PC-9 (cell line): ENCODE data around the gene DISC1. TPM values are rescaled to one million over a fixed set of nuclear protein-coding genes. Genes with fewer than 3 reads are reported as not detected.

Experiments used
- BruUV-seq: library from RNA; stranded (reverse); fragments of 400-500 nt; replicated peaks from 2 replicates; lab custom pipeline; 2021; lab: Mats Ljungman, UMichigan
- CTCF ChIA-PET: fragments of 300-600 bp; sonication (Branson Sonifier 250); formaldehyde crosslinking; loops from one replicate; lab custom pipeline; 2022; ENCODE audit warnings: antibody characterized with exemption; lab: Charles Lee
- POLR2A ChIA-PET: fragments of 300-600 bp; sonication (Branson Sonifier 250); formaldehyde crosslinking; loops from one replicate; lab custom pipeline; 2022; ENCODE audit warnings: antibody characterized with exemption; ENCODE audit not compliant: unreplicated experiment; lab: Charles Lee
- DNase-seq, 2 experiments: peaks; one replicate each; pipeline versions ENCODE4 v3.0.0 to v3.0.0-alpha.2; 2015 to 2022; ENCODE audit warnings: mixed read lengths in 1 of 2
- H2AFZ ChIP-seq: fragments of 200-600 bp; sonication (generic); 2 replicates; pipeline ENCODE4 v1.8.1; 2017; ENCODE audit warnings: antibody characterized with exemption
- H3F3A ChIP-seq: fragments of 200-600 bp; sonication (generic); 2 replicates; pipeline ENCODE4 v1.8.1; 2017; ENCODE audit warnings: antibody characterized with exemption, mild to moderate bottlenecking, low read depth; ENCODE audit not compliant: insufficient read depth
- H3K27ac ChIP-seq: fragments of 200-600 bp; sonication (generic); 2 replicates; pipeline ENCODE4 v1.6.1; 2016; ENCODE audit warnings: mixed run types
- H3K27me3 ChIP-seq: fragments of 200-600 bp; sonication (generic); 2 replicates; pipeline ENCODE4 v1.6.1; 2016; ENCODE audit warnings: low read depth, mixed run types; ENCODE audit not compliant: insufficient read depth
- H3K36me3 ChIP-seq: fragments of 200-600 bp; sonication (generic); 2 replicates; pipeline ENCODE4 v1.6.1; 2016; ENCODE audit warnings: low read depth, mixed run types
- H3K4me1 ChIP-seq: fragments of 200-600 bp; sonication (generic); replicated peaks from 2 replicates; pipeline ENCODE4 v1.6.1; 2016; ENCODE audit warnings: mixed run types; ENCODE audit not compliant: insufficient read depth
- H3K4me2 ChIP-seq: fragments of 200-600 bp; sonication (generic); 2 replicates; pipeline ENCODE4 v1.6.1; 2017; ENCODE audit warnings: mixed run types
- H3K4me3 ChIP-seq: fragments of 200-600 bp; sonication (generic); 2 replicates; pipeline ENCODE4 v1.6.1; 2016; ENCODE audit warnings: mixed run types
- H3K79me2 ChIP-seq: fragments of 200-600 bp; sonication (generic); 2 replicates; pipeline ENCODE4 v1.6.1; 2017; ENCODE audit warnings: low read depth, mixed run types
- H3K9me2 ChIP-seq: fragments of 200-600 bp; sonication (generic); 2 replicates; pipeline ENCODE4 v1.8.1; 2017; ENCODE audit warnings: mild to moderate bottlenecking; ENCODE audit not compliant: insufficient read depth
- H3K9me3 ChIP-seq: fragments of 200-600 bp; sonication (generic); 2 replicates; pipeline ENCODE4 v1.8.1; 2016; ENCODE audit warnings: low read depth; ENCODE audit not compliant: insufficient read depth
- H4K20me1 ChIP-seq: fragments of 200-600 bp; sonication (generic); 2 replicates; pipeline ENCODE4 v1.8.1; 2017; ENCODE audit not compliant: insufficient read depth
- EZH2 ChIP-seq: fragments of 200-600 bp; sonication (generic); IDR thresholded peaks from 2 replicates; pipeline ENCODE4 v1.8.0; 2017; ENCODE audit warnings: antibody characterized with exemption, low read depth
- intact Hi-C: fragments of 100-400 bp; cut with micrococcal nuclease; formaldehyde crosslinking; loops from one replicate; pipeline ENCODE4 v1.10.0; 2022; ENCODE audit not compliant: unreplicated experiment
- total RNA-seq: library from RNA; stranded (reverse); gene quantifications from 2 replicates; pipeline ENCODE4 v1.2.3, GENCODE V29; 2021
- TF ChIP-seq, protein P1 (sequence below): fragments of 200-600 bp; sonication (generic); conservative IDR thresholded peaks from 2 replicates; pipeline ENCODE4 v1.6.1; 2017; ENCODE audit warnings: mixed run types, antibody characterized with exemption, mild to moderate bottlenecking, moderate library complexity

The DISC1 gene
- total RNA-seq, 1 experiment from 2014 or later: 7.4 TPM

DNA sequence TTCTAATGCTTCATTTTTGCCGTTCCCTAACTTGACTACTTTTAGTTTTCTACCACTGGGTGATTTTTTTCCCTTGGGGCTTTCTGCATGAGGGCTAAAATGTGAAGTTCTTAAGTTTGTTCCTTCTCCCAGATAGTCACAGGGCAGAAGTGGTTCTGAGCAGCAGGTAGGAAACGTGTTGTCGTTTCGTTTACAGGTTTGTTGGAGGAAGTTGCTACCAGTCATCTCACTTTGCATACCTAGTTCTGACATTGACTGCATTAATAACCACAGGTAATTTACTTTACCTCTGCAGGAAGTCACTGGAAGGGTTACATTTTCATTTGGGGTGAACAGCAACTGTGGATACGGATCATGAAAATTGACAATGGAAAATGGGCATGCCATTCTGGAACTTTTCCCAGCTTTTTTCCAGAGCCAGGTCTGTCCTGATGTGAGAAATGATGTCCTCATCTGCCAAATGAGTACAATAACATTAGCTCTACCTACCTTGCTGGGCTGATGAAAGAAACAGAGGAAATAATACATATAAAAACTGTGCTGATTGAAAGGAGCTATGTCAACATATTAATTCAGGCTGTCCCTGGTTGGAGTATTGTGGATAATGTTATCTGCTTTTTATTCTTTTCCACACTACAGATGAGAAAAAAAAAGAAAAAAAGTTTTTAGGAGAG lies 94.2 kb downstream of the DISC1 start:
- no peak overlapping the region for H2AFZ ChIP-seq
- no peaks in the 10 kb centered on the region for H3K9me3 ChIP-seq
- ChIA-PET CTCF (no interaction called here), POLR2A (no interaction called here)
- no peaks in the 10 kb centered on the region for H3K9me2 ChIP-seq
- no TSS peak for BruUV-seq
- H3K27me3 ChIP-seq: no peaks in the 10 kb centered on the region
- H3K36me3 ChIP-seq: no peaks in the 10 kb centered on the region
- H3K4me2 ChIP-seq: no peak overlapping the region
- H3K79me2 ChIP-seq: no peaks in the 10 kb centered on the region
- intact Hi-C loops: no loop called here
- no peak for TF ChIP-seq EZH2
- TF ChIP-seq, protein P1, sequence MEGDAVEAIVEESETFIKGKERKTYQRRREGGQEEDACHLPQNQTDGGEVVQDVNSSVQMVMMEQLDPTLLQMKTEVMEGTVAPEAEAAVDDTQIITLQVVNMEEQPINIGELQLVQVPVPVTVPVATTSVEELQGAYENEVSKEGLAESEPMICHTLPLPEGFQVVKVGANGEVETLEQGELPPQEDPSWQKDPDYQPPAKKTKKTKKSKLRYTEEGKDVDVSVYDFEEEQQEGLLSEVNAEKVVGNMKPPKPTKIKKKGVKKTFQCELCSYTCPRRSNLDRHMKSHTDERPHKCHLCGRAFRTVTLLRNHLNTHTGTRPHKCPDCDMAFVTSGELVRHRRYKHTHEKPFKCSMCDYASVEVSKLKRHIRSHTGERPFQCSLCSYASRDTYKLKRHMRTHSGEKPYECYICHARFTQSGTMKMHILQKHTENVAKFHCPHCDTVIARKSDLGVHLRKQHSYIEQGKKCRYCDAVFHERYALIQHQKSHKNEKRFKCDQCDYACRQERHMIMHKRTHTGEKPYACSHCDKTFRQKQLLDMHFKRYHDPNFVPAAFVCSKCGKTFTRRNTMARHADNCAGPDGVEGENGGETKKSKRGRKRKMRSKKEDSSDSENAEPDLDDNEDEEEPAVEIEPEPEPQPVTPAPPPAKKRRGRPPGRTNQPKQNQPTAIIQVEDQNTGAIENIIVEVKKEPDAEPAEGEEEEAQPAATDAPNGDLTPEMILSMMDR: no peak
- no peaks in the 10 kb centered on the region for H3F3A ChIP-seq
- no peak overlapping the region for H3K4me3 ChIP-seq
- H3K27ac ChIP-seq: no peak overlapping the region
- no peaks in the 10 kb centered on the region for H4K20me1 ChIP-seq
- H3K4me1 ChIP-seq: peaks cover 10% of the 10 kb centered on the region
- DNase-seq: no peak

DNA sequence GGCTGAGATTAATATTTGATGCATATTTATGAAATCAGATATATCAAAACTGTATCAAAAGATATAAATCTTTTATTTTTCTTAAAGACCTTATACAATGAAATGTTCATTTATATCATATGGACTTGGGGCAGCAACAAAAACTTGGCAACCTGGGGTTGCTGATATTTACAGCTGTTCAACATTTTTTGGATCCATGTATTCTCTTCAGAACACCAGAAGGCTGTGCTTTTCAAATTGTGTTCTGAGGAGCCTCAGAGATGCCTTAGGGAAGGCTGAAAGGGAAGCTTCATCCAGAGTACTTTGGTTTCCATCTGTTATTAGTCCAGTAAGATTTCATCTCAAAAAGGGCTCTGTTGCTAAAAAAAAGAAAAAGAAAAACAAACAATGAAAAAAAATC lies 94.8 kb downstream of the DISC1 start:
- CTCF ChIA-PET: no interaction called here
- POLR2A ChIA-PET: no interaction called here
- Histone ChIP-seq H3K36me3 (no peaks in the 10 kb centered on the region), H3K4me1 (peaks cover 10% of the 10 kb centered on the region), H3K27ac (no peak overlapping the region), H3K9me2 (no peaks in the 10 kb centered on the region), H3K4me3 (no peak overlapping the region), H3K4me2 (no peak overlapping the region), H3K27me3 (no peaks in the 10 kb centered on the region), H3K9me3 (no peaks in the 10 kb centered on the region), H3K79me2 (no peaks in the 10 kb centered on the region), H2AFZ (no peak overlapping the region), H3F3A (no peaks in the 10 kb centered on the region), H4K20me1 (no peaks in the 10 kb centered on the region)
- TF ChIP-seq EZH2: no peak
- TF ChIP-seq, protein P1: no peak
- no peak for DNase-seq
- no TSS peak for BruUV-seq
- intact Hi-C loops: no loop called here

DNA sequence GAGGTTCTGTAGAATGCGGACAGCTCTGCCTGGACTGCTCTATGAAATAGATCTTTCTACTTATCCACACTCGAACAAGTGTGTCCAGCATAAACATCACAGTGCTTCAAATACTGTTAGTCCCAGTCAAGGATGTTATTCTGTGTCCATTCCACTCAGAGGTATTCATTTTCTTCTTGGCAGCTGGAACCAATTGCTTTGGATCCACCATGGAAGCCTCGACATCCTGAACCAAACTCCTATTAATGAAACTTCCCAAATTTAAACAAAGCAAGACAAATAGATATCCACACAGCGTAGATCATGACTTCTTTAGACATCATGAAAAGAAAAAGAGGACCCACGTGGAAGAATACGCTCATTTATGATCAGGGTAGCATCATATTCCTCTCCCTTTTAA lies 95.8 kb downstream of the DISC1 start:
- TF ChIP-seq, protein P1: no peak
- TF ChIP-seq EZH2: no peak
- H3K27me3 ChIP-seq: no peaks in the 10 kb centered on the region
- no peaks in the 10 kb centered on the region for H3K79me2 ChIP-seq
- H3K36me3 ChIP-seq: no peaks in the 10 kb centered on the region
- no peaks in the 10 kb centered on the region for H3K9me3 ChIP-seq
- intact Hi-C loops: no loop called here
- no TSS peak for BruUV-seq
- CTCF ChIA-PET: no interaction called here
- H3K4me1 ChIP-seq: peaks cover 10% of the 10 kb centered on the region
- no peaks in the 10 kb centered on the region for H4K20me1 ChIP-seq
- no peak overlapping the region for H3K4me3 ChIP-seq
- no peak for DNase-seq
- H3K27ac ChIP-seq: no peak overlapping the region
- no peaks in the 10 kb centered on the region for H3K9me2 ChIP-seq
- no peak overlapping the region for H2AFZ ChIP-seq
- no peak overlapping the region for H3K4me2 ChIP-seq
- H3F3A ChIP-seq: no peaks in the 10 kb centered on the region
- POLR2A ChIA-PET: no interaction called here
